SIG-M5 treated with dmso at 0.1 percent for 504 hours (cell line): ENCODE measurements around the gene FPR2.

Experiments used
- DNase-seq: peaks from one replicate; lab custom pipeline; 2025; ENCODE audit not compliant: unreplicated experiment; lab: John Stamatoyannopoulos, UW

The FPR2 gene

GRCh38 chr19:51781999-51782398, 21.0 kb downstream of the FPR2 start:
- DNase-seq: no peak

- peak; percentile 50 for DNase-seq
These were observed 22.4 kb downstream of the FPR2 start for GRCh38 chr19:51783372-51783771.

GRCh38 chr19:51784109-51784785, 23.3 kb downstream of the FPR2 start:
- no peak for DNase-seq

- no peak for DNase-seq
These were observed 24.1 kb downstream of the FPR2 start for GRCh38 chr19:51784922-51785690.

- no peak for DNase-seq
These were observed 25.9 kb downstream of the FPR2 start for GRCh38 chr19:51786646-51787494.

- DNase-seq: no peak
These were observed 27.0 kb downstream of the FPR2 start for GRCh38 chr19:51788029-51788428.

GRCh38 chr19:51789061-51789795, 28.2 kb downstream of the FPR2 start:
- no peak for DNase-seq

GRCh38 chr19:51792932-51793331, 32.0 kb downstream of the FPR2 start:
- DNase-seq: no peak

GRCh38 chr19:51793994-51794393, 33.0 kb downstream of the FPR2 start:
- DNase-seq: no peak

GRCh38 chr19:51794885-51795490, 34.0 kb downstream of the FPR2 start, which contains the start of gene FPR3:
TSS of gene FPR3 (plus strand) at chr19:51795157. CDS start at chr19:51823749, 28,592 bp downstream.
- no peak for DNase-seq

GRCh38 chr19:51796195-51796679, 35.3 kb downstream of the FPR2 start:
- no peak for DNase-seq

GRCh38 chr19:51797480-51797879, 36.5 kb downstream of the FPR2 start:
- no peak for DNase-seq

- DNase-seq: no peak
These were observed 37.1 kb downstream of the FPR2 start for GRCh38 chr19:51798062-51798461.

- DNase-seq: peak; percentile 16
These were observed 38.2 kb downstream of the FPR2 start for GRCh38 chr19:51799034-51799773.

- DNase-seq: no peak
These were observed 38.9 kb downstream of the FPR2 start for GRCh38 chr19:51799774-51800472.

- no peak for DNase-seq
These were observed 39.7 kb downstream of the FPR2 start for GRCh38 chr19:51800473-51801244.

GRCh38 chr19:51802775-51803174, 41.8 kb downstream of the FPR2 start:
- no peak for DNase-seq

GRCh38 chr19:51803519-51803918, 42.5 kb downstream of the FPR2 start:
- no peak for DNase-seq
